K562 (cell line): ENCODE results near the gene TDRD12.

Experiments used
- MTA2 ChIP-seq: fragments of 450-650 bp; IDR thresholded peaks from 2 replicates; pipeline ENCODE4 v1.6.1; 2016; ENCODE audit warnings: low read depth
- ZBTB8A ChIP-seq: fragments of 450-650 bp; IDR thresholded peaks from 2 replicates; pipeline ENCODE4 v1.6.1; 2018; ENCODE audit warnings: mild to moderate bottlenecking, moderate library complexity; ENCODE audit not compliant: partially characterized antibody
- ZNF830 ChIP-seq: fragments of 250-450 bp; sonication (Bioruptor Pico); IDR thresholded peaks from 2 replicates; pipeline ENCODE4 v1.5.0; 2021; ENCODE audit warnings: mild to moderate bottlenecking
- TF ChIP-seq, protein P1 (sequence below), 2 experiments: fragments of 450-650 bp; formaldehyde crosslinking in 1 of 2; IDR thresholded peaks; 2 replicates each; pipeline versions ENCODE4 v1.4.0 to v1.6.1; 2014 to 2020; ENCODE audit warnings: mild to moderate bottlenecking in 2 of 2, borderline replicate concordance in 1 of 2, low read depth in 1 of 2
- TF ChIP-seq, protein P2 (sequence below): sonication (generic); formaldehyde crosslinking; IDR thresholded peaks from 2 replicates; pipeline ENCODE4 v1.8.0; 2022; ENCODE audit warnings: mild to moderate bottlenecking, missing genetic modification reagents
- TF ChIP-seq, protein P3 (sequence below): fragments of 450-650 bp; IDR thresholded peaks from 2 replicates; pipeline ENCODE4 v1.6.1; 2017; ENCODE audit warnings: antibody characterized with exemption, mild to moderate bottlenecking

DNA sequence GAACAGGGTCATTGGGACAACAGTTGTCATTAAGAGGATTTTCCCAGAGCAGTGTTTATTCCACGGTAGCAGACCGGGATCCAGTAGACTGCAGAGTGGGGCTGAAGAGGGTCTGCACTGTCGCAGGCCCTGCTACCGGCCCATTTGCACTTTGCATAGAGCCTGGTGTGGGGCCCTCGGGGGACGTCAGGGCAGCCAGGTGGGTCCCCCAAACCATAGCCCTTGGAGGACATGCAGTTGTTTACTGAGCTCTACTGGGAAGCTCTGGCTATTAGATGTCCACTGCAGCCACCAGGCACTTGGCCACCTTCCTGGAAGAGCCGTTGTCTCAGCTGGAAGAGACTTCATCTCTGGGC lies 104.2 kb downstream of the TDRD12 start:
- no peak for TF ChIP-seq MTA2
- no peak for TF ChIP-seq ZBTB8A
- TF ChIP-seq, protein P1, sequence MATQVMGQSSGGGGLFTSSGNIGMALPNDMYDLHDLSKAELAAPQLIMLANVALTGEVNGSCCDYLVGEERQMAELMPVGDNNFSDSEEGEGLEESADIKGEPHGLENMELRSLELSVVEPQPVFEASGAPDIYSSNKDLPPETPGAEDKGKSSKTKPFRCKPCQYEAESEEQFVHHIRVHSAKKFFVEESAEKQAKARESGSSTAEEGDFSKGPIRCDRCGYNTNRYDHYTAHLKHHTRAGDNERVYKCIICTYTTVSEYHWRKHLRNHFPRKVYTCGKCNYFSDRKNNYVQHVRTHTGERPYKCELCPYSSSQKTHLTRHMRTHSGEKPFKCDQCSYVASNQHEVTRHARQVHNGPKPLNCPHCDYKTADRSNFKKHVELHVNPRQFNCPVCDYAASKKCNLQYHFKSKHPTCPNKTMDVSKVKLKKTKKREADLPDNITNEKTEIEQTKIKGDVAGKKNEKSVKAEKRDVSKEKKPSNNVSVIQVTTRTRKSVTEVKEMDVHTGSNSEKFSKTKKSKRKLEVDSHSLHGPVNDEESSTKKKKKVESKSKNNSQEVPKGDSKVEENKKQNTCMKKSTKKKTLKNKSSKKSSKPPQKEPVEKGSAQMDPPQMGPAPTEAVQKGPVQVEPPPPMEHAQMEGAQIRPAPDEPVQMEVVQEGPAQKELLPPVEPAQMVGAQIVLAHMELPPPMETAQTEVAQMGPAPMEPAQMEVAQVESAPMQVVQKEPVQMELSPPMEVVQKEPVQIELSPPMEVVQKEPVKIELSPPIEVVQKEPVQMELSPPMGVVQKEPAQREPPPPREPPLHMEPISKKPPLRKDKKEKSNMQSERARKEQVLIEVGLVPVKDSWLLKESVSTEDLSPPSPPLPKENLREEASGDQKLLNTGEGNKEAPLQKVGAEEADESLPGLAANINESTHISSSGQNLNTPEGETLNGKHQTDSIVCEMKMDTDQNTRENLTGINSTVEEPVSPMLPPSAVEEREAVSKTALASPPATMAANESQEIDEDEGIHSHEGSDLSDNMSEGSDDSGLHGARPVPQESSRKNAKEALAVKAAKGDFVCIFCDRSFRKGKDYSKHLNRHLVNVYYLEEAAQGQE (IDR thresholded peaks at IDR 0.05; ENCODE audit: borderline replicate concordance): no peak
- TF ChIP-seq, protein P1 (CRISPR knock-in tag; IDR thresholded peaks at IDR 0.05; ENCODE audit: low read depth): no peak
- TF ChIP-seq, protein P2, sequence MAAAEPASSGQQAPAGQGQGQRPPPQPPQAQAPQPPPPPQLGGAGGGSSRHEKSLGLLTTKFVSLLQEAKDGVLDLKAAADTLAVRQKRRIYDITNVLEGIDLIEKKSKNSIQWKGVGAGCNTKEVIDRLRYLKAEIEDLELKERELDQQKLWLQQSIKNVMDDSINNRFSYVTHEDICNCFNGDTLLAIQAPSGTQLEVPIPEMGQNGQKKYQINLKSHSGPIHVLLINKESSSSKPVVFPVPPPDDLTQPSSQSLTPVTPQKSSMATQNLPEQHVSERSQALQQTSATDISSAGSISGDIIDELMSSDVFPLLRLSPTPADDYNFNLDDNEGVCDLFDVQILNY (CRISPR knock-in tag): no peak
- TF ChIP-seq ZNF830 (CRISPR knock-in tag): no peak
- TF ChIP-seq, protein P3, sequence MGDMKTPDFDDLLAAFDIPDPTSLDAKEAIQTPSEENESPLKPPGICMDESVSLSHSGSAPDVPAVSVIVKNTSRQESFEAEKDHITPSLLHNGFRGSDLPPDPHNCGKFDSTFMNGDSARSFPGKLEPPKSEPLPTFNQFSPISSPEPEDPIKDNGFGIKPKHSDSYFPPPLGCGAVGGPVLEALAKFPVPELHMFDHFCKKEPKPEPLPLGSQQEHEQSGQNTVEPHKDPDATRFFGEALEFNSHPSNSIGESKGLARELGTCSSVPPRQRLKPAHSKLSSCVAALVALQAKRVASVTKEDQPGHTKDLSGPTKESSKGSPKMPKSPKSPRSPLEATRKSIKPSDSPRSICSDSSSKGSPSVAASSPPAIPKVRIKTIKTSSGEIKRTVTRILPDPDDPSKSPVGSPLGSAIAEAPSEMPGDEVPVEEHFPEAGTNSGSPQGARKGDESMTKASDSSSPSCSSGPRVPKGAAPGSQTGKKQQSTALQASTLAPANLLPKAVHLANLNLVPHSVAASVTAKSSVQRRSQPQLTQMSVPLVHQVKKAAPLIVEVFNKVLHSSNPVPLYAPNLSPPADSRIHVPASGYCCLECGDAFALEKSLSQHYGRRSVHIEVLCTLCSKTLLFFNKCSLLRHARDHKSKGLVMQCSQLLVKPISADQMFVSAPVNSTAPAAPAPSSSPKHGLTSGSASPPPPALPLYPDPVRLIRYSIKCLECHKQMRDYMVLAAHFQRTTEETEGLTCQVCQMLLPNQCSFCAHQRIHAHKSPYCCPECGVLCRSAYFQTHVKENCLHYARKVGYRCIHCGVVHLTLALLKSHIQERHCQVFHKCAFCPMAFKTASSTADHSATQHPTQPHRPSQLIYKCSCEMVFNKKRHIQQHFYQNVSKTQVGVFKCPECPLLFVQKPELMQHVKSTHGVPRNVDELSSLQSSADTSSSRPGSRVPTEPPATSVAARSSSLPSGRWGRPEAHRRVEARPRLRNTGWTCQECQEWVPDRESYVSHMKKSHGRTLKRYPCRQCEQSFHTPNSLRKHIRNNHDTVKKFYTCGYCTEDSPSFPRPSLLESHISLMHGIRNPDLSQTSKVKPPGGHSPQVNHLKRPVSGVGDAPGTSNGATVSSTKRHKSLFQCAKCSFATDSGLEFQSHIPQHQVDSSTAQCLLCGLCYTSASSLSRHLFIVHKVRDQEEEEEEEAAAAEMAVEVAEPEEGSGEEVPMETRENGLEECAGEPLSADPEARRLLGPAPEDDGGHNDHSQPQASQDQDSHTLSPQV: no peak
